CD4-positive, alpha-beta T cell treated with Interleukin-6 for 4 hours (primary cell): Measurements from ENCODE around the gene SRSF5.
A peak's percentile ranks its signal among the peaks of the same experiment; 100 is the strongest.
"Not testable (repeated sequence)": the region's sequence is repeated elsewhere in the genome, so short reads cannot be mapped to it uniquely, and the experiment has no call there.

Experiments used
- DNase-seq: peaks from one replicate; pipeline ENCODE4 v3.0.0-alpha.2; 2020; ENCODE audit warnings: mixed read lengths

The SRSF5 gene

DNA sequence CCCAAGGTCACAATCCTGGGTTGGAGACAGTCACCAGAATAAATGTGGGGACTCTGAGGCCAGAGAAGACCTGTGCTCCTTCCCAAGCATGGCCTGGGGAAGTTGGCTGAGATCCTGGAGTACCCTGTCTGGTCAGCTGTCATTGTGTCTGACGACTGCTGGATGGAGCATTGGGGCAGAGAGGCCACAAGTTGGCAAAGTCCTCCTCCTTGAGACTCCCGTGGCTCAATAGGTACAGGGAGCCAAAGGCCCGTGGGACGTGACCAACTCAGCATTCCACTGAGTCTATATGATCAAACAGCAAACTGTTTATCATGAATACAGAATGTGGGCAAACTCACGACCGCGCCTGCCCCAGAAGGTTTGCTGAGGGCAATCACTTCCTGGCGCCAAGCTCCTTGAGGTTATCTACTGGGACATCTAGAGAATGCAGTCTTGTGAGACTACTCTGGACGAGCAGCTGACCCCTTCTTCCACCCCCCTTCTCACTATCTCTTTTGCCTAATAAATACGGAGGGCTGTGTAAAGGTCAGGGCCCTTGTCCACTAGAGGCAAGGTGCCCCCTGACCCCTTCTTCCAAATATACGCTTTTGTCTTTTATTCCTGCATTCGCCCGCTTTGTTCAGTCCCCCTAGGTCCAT, 44.4 kb downstream of the SRSF5 start:
- DNase-seq = no peak

DNA sequence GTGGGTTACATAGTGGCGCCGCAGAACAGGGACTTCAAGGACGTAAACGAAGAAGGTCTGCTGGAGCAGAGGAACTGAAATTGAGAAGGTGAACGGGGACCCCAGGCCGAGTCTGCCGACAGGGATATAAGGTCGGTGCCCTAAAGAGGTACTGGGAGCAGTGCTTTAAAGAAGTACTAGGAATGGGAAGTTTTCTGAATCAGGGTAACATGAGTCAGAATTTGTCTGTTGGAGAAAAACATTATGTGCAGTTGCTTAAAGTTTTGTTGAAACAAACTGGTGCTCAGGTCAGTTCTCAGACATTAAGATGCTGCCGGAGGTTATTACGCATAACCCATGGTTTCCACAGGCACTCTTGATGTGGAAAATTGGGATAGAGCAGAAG, 44.9 kb downstream of the SRSF5 start:
- DNase-seq = no peak

DNA sequence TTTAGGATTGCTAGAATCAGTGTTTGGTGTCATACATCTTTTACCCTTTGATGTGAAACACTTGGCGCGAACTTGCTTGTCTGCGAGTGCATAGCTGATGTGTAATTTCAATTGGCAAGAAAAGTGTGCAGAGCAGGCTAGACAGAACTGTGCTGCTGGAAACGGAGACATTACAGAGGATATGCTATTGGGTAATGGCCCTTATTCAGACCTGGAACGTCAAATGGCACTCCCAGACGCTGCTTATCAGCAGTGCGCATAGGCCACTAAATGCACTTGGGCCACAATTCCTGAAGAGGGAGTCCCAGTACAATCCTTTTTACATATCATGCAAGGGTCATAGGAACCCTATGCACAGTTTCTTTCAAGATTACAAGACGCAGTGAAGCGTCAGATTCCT, 45.8 kb downstream of the SRSF5 start:
- no peak for DNase-seq

DNA sequence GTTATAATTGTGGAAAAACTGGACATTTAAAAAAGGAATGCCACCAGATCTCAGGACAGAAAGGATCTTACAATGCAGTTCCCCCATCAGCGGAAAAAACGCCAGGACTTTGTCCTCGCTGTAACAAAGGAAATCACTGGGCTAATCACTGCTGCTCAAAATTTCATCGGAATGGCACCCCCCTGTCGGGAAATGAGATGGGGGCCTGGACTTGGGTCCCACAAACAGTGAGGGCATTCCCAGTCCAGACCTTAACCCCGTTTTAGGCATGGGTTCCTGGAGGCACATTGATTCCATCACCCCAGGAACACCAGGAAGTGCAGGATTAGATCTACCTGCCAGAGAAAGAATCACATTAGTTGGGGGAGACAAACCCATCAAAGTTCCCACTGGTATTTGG, 46.4 kb downstream of the SRSF5 start:
- not testable (repeated sequence) for DNase-seq

DNA sequence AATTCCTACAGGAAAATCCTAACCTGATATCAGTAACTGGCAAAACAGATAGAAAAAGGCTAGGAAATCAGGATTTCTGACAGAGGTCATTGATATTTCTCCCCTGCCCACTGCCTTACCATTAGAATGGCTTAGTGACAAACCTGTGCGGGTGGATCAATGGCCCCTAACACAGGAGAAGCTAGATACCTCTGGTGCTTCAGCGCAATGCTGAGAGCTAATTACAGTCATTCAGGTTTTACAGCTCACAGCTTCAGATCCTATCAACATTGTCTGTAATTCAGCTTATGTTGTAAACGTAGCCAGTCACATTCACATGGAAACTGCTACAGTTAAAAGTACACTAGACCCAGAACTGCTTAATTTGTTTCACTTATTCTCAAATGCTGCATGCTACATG, 47.5 kb downstream of the SRSF5 start:
- DNase-seq = no peak

DNA sequence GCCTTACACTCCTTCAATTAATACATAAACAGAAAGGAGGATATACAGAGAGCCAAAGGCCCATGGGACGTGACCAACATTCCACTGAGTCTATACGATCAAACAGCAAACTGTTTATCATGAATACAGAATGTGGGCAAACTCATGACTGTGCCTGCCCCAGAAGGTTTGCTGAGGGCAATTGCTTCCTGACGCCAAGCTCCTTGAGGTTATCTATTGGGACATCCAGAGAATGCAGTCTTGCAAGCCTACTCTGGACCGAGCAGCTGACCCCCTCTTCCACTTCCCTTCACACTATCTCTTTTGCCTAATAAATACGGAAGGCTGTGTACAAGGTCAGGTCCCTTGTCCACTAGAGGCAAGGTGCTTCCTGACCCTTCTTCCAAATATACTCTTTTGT, 48.6 kb downstream of the SRSF5 start:
- DNase-seq = no peak

DNA sequence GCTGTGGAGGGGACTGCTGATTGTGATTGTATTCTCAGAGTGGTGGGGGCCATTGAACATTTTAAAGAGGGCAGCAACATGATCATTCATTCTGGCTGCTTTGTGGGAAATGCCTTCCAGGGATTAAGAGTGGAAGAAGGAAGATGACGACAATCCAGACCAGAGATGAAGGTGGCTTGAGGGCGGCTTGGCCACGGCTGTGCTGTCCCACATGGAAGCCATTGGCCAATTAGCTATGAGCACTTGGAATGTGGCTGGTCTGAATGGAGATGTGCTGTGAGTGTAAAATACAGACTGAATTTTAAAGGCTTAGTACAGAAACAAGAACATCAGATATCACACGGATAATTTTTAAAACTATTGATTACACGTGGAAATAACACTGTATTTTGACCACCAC, 49.3 kb downstream of the SRSF5 start:
- DNase-seq = no peak

DNA sequence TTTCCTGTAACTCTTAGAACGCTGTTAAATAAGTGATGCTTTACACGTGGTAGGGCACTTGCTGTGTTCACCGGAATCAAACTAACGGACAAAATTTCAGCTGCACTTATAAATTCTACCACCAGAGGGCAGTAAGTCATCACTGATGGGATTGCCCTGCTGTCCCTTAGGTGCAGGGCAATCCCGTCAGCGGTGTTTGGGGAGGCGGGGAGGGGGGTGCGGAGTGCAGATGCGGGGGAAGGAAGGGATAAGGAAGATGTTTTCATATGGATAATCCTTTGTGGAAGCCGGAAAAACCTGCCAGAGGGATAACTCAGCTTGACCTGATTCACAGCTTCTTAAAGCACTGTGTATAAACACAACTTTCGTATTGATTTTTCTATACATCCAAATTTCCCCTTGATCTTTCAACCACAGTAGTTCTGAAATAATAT, 51.8 kb downstream of the SRSF5 start:
- peak; percentile 49 for DNase-seq

DNA sequence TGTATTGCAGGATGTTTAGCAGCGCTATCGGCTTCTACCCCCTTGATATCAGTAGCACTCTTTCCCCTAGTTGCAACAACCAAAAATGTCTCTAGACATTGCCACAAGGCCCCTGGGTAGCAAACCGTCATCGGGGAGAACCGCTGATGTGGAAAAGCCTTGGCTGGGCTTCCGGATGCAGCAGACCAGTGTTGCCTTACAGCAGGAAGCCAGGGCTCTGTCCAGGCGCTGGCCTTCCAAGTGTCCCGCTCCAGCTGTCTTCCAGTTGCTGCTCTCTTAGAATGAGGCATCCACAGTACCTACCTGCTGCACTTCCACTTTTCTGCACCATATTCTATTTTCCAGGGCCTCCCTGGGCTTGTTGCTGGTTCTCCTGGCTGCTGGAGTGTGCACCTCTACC, 52.7 kb downstream of the SRSF5 start:
- DNase-seq = no peak

DNA sequence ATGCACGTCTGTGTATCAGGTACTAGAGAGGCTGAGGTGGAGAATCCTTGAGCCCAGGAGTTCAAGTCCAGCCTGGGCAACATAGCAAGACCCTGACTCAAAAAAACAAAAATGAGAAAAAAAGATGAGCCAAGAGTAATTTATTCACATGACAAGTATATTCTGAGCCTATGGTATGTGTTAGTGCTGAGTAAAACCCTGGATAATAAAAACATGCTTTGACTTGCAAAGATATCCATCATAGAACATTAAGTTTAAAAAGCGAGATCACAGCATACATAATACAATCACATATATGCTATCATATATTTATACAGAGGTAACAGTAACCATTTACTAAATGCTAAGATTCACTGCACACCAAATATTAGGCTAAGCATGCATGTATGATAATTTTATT, 54.0 kb downstream of the SRSF5 start:
- no peak for DNase-seq
